Epithelial cell of esophagus (primary cell): Measurements from ENCODE around the gene AK4.
A peak's percentile ranks its signal among the peaks of the same experiment; 100 is the strongest.

Experiments used
- DNase-seq: peaks from one replicate; pipeline ENCODE4 v3.0.0; 2010; ENCODE audit warnings: low read depth
- H3K4me3 ChIP-seq: 2 replicates; pipeline ENCODE4 v1.5.1; 2011; ENCODE audit warnings: mild to moderate bottlenecking, low read length, control low read depth
- CTCF ChIP-seq: IDR thresholded peaks from 2 replicates; pipeline ENCODE4 v1.5.1; 2011; ENCODE audit warnings: low read depth, mild to moderate bottlenecking, low read length, control low read depth, inconsistent platforms; ENCODE audit not compliant: insufficient read depth; ENCODE audit errors: missing control alignments

AK4 gene

DNA sequence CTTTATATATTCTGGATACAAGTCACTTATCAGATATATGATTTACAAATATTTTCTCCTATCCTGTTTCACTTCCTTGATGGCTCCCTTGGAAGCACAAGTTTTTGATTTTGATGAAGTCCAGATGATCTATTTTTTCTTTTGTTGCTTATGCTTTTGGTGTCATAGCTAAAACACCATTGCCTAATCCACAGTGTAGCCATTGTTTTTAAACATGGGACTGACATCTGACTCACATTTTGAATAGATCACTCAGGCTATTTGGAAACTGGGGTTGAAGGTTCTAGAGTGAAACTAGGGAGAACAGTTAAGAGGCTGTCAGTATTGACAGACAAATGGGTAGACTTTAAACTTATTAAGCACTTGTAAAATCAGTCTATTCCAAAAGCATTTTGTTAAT, 16.6 kb downstream of the AK4 start:
- TF ChIP-seq CTCF: no peak
- peak; percentile 79 for DNase-seq
- H3K4me3 ChIP-seq: no peak overlapping the region

DNA sequence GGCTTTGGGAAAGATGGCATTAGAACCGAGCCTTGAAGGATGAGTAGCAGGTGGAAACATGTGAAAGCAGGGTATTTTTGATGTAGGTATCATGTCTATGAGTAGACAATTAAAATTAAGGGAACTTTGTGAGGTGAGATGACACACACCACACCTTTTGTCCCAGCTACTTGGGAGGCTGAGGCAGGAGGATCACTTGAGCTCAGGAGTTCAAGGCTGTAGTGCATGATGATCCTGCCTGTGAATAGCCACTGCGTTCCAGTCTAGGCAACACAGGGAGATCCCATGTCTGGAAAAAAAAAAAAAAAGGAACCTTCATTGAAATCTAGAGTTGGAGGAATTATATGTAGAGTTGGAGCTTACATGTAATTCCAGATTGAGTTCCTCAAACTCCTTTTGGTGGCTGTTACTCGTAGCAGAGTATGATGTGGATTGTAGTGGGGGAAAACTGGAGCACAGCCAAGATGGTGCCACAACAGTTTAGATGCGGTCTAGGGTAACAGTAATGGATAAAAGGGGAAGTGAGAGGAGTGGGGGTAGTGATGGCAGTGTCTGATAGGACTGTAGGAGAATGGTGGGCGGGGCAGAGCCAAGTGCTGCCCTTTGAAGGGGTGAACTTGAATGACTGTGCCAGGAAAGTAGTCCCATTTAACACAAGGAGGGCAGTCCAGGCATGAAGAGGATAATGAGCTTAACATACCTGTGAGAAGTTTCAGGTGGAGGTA, 17.4 kb downstream of the AK4 start:
- DNase-seq: no peak
- TF ChIP-seq CTCF: no peak
- no peak overlapping the region for H3K4me3 ChIP-seq

GRCh38 chr1:65166572-65167305, 18.7 kb downstream of the AK4 start:
- no peak overlapping the region for H3K4me3 ChIP-seq
- DNase-seq: no peak
- no peak for TF ChIP-seq CTCF

DNA sequence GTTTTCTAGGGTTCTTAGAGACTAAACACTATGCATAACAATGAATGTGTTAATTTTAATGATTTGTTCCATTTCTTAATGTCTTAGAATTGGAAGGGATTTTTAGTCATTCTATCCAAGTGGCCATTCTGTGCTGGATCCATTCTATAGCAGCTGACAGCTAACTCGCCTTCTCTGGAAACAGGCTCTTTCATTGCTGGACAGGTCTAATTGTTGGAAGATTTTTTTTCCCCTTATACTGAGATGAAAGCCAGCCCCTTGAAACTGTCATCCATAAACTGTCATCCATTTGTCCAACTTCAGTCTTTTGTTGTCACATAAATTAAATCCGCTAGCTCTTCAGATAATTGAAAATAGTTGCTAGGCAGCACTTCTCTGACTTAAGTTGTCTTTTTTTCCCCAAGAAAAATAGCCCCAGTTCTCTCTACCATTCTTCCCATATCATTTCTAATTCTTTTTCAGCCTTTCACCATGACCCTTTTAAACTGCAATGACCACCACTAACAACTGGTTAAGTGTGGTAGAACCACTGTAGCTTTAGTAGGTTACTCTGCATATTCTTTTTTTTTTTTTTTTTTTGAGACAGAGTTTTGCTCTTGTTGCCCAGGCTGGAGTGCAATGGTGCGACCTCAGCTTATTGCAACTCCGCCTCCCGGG, 19.7 kb downstream of the AK4 start:
- TF ChIP-seq CTCF: no peak
- no peak overlapping the region for H3K4me3 ChIP-seq
- no peak for DNase-seq

DNA sequence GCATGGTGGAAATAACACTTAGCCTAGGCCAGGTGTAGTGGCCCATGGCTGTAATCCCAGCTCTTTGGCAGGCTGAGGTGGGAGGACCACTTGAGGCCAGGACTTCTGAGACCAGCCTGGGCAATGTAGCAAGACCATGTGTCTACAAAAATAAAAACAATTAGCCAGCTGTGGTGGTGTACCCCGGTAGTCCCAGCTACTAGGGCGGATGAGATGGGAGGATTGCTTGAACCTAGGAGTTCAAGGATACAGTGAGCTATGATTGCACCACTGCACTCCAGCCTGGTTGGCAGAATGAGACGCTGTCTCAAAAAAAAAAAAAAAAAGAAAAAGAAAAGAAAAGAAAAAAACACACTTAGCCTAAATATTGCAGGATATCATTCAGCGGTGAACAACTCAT, 20.9 kb downstream of the AK4 start:
- DNase-seq: no peak
- no peak for TF ChIP-seq CTCF
- no peak overlapping the region for H3K4me3 ChIP-seq

DNA sequence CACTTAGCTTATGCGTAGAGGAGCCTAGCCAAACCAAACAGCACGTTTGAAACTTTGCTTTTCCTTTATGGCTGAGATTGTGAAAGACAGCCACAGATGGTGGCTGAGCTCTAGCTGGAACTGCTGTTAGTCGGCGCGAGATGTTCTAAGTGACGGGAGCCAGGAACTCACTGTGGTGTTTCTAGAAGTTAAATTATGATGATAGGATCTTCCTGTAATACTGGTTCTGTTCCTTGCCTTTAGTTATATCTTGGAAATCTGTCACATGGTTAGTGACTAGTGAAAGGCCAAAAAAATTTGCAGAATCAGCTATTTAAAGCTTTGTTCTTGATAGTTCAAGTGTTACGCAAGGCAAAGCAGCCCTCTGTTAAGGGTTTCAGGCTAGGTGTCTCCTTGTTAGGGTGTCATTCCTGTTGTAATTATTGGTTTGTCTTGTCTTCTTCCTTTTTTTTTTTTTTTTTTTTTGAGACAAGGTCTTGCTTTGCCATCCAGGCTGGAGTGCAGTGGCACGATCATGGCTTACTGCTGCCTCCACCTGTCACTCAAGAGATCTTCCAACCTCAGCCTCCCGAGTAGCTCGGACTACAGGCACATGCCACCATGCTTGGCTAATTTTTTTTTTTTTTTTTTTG, 22.6 kb downstream of the AK4 start:
- H3K4me3 ChIP-seq: no peak overlapping the region
- TF ChIP-seq CTCF: no peak
- peak; percentile 69 for DNase-seq
